ENCODE results near the gene TMED5.

TMED5 gene

DNA sequence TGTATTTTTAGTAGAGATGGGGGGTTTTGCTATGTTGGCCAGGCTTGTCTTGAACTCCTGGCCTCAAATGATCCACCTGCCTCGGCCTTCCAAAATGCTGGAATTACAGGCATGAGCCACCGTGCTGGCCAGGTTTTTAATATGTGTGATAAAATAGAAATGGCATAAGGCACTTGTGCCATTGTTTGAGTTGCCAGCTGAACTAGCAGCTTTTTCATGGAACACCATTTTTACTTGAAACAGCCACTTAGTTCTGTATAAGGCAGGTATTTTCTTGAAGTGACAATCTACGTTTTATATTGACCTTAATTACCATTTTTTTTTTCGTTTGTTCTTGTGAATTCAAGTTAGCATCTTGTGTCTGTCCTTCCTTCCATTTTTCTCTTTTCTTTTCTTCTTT is 72.8 kb downstream of the TMED5 start:
- TF ChIP-seq POLR2AphosphoS5 (IDR thresholded peaks at IDR 0.05; ENCODE audit: low read depth, low read length) (no peak), FOXP2 (optimal IDR thresholded peaks at IDR 0.05; ENCODE audit: borderline replicate concordance, extremely low read depth, extremely low read length, insufficient read depth) (no peak), SIN3A (IDR thresholded peaks at IDR 0.05; ENCODE audit: borderline replicate concordance, insufficient read depth, low read length) (no peak)
- TF ChIP-seq, protein P1, sequence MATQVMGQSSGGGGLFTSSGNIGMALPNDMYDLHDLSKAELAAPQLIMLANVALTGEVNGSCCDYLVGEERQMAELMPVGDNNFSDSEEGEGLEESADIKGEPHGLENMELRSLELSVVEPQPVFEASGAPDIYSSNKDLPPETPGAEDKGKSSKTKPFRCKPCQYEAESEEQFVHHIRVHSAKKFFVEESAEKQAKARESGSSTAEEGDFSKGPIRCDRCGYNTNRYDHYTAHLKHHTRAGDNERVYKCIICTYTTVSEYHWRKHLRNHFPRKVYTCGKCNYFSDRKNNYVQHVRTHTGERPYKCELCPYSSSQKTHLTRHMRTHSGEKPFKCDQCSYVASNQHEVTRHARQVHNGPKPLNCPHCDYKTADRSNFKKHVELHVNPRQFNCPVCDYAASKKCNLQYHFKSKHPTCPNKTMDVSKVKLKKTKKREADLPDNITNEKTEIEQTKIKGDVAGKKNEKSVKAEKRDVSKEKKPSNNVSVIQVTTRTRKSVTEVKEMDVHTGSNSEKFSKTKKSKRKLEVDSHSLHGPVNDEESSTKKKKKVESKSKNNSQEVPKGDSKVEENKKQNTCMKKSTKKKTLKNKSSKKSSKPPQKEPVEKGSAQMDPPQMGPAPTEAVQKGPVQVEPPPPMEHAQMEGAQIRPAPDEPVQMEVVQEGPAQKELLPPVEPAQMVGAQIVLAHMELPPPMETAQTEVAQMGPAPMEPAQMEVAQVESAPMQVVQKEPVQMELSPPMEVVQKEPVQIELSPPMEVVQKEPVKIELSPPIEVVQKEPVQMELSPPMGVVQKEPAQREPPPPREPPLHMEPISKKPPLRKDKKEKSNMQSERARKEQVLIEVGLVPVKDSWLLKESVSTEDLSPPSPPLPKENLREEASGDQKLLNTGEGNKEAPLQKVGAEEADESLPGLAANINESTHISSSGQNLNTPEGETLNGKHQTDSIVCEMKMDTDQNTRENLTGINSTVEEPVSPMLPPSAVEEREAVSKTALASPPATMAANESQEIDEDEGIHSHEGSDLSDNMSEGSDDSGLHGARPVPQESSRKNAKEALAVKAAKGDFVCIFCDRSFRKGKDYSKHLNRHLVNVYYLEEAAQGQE (IDR thresholded peaks at IDR 0.05; ENCODE audit: insufficient read depth in 1 of 2, low read depth in 2 of 2, low read length in 2 of 2), result no peak

DNA sequence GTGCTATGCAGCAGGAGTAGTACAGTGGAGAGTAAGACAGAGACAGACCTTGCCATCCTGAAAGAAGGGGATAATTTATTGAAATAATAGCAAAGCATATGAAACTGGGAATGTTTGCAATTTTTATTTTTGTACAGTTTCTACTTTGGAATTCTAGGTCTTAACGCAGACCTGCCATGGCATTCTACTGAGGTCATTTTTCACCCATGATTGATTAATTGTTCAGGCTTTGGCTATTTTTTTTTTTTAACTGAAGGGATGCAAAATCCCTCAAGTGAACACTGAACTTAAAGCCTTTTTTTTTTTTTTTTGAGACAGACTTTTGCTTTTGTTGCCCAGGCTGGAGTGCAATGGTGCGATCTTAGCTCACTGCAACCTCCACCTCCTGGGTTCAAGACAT is 74.0 kb downstream of the TMED5 start:
- TF ChIP-seq FOXP2 (optimal IDR thresholded peaks at IDR 0.05; ENCODE audit: borderline replicate concordance, extremely low read depth, extremely low read length, insufficient read depth), result no peak
- TF ChIP-seq, protein P1 (IDR thresholded peaks at IDR 0.05; ENCODE audit: insufficient read depth in 1 of 2, low read depth in 2 of 2, low read length in 2 of 2), result no peak
- no peak for TF ChIP-seq POLR2AphosphoS5 (IDR thresholded peaks at IDR 0.05; ENCODE audit: low read depth, low read length)
- no peak for TF ChIP-seq TAF1 (IDR thresholded peaks at IDR 0.05; ENCODE audit: borderline replicate concordance, insufficient read depth, low read length)
- TF ChIP-seq SIN3A (IDR thresholded peaks at IDR 0.05; ENCODE audit: borderline replicate concordance, insufficient read depth, low read length), result no peak

DNA sequence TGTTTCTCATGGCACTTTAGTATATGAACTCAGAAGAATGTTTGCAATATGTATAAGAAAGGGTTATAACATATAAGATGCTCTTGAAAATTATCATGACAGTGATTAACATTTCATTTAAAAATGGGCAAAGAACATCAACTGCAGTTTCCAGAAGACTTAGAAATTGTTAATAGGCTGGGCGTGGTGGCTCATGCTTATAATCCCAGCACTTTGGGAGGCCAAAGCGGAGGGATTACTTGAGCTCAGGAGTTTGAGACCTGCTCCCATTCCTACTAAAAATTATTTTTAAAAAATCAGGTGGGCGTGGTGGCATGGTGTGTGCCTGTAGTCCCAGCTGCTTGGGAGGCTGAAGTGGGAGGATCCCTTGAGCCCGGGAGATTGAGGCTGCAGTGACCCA is 78.1 kb downstream of the TMED5 start:
- TF ChIP-seq FOXP2 (optimal IDR thresholded peaks at IDR 0.05; ENCODE audit: borderline replicate concordance, extremely low read depth, extremely low read length, insufficient read depth), result no peak
- TF ChIP-seq, protein P1 (IDR thresholded peaks at IDR 0.05; ENCODE audit: insufficient read depth in 1 of 2, low read depth in 2 of 2, low read length in 2 of 2), result no peak
- TF ChIP-seq POLR2AphosphoS5 (IDR thresholded peaks at IDR 0.05; ENCODE audit: low read depth, low read length), result no peak
- no peak for TF ChIP-seq TAF1 (IDR thresholded peaks at IDR 0.05; ENCODE audit: borderline replicate concordance, insufficient read depth, low read length)
- TF ChIP-seq SIN3A (IDR thresholded peaks at IDR 0.05; ENCODE audit: borderline replicate concordance, insufficient read depth, low read length), result no peak
